ENCODE measurements around the gene PLEK.

PLEK gene

DNA sequence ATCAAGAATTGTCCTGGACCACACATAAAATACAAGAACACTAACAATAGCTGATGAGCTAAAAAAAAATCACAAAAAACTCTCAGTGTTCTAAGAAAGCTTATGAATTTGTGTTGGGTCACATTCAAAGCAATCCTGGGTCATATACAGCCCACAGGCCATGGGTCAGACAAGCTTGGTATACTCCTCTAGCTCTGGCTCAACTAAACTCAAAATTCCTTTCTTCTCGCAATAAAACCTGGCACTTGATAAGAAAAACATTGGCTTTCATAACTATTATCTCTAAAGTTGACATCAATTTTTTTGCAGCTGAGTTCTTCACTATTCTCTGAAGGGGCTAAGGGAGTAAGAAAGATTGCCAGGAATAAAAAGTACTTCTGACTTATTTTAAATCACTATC is 63.7 kb downstream of the PLEK start:
- DNase-seq (ENCODE audit: extremely low spot score), result no peak
- ChIA-PET CTCF (interaction anchor here (0.9 to 11.3 kb wide), 5 partner anchors 12 to 242 kb away, joined by 3 to 137 read pairs (median 5); no protein-coding TSS in a partner anchor), POLR2A (no interaction called here)
- TF ChIP-seq, protein P1, sequence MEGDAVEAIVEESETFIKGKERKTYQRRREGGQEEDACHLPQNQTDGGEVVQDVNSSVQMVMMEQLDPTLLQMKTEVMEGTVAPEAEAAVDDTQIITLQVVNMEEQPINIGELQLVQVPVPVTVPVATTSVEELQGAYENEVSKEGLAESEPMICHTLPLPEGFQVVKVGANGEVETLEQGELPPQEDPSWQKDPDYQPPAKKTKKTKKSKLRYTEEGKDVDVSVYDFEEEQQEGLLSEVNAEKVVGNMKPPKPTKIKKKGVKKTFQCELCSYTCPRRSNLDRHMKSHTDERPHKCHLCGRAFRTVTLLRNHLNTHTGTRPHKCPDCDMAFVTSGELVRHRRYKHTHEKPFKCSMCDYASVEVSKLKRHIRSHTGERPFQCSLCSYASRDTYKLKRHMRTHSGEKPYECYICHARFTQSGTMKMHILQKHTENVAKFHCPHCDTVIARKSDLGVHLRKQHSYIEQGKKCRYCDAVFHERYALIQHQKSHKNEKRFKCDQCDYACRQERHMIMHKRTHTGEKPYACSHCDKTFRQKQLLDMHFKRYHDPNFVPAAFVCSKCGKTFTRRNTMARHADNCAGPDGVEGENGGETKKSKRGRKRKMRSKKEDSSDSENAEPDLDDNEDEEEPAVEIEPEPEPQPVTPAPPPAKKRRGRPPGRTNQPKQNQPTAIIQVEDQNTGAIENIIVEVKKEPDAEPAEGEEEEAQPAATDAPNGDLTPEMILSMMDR (IDR thresholded peaks at IDR 0.05; ENCODE audit: control extremely low read depth, extremely low read depth, low read depth, missing control alignments), result no peak

DNA sequence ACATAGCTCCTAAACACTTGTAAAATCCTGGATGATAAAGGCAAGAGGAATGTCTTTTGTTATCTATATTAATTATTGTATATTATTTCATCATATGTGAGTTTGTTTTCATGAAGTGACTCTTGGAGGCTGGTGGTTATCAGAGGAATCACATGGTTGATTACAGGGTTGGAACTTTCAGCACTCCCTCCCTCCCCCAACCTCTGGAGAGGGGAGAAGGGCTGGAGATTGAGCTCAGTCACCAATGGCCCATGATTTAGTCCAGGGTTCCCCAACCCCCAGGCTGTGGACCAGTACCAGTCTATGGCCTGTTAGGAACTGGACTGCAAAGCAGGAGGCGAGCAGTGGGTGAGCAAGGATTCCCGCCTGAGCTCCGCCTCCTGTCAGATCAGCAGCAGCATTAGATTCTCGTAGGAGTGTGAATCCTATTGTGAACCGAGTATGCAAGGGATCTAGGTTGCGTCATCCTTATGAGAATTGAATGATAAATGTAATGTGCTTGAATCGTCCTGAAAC is 64.3 kb downstream of the PLEK start:
- no peak for DNase-seq (ENCODE audit: extremely low spot score)
- TF ChIP-seq, protein P1 (IDR thresholded peaks at IDR 0.05; ENCODE audit: control extremely low read depth, extremely low read depth, low read depth, missing control alignments), result no peak
- ChIA-PET POLR2A (no interaction called here), CTCF (interaction anchor here (1.2 to 11.3 kb wide), 4 partner anchors 11 to 233 kb away, joined by 5 to 137 read pairs (median 6); no protein-coding TSS in a partner anchor)

DNA sequence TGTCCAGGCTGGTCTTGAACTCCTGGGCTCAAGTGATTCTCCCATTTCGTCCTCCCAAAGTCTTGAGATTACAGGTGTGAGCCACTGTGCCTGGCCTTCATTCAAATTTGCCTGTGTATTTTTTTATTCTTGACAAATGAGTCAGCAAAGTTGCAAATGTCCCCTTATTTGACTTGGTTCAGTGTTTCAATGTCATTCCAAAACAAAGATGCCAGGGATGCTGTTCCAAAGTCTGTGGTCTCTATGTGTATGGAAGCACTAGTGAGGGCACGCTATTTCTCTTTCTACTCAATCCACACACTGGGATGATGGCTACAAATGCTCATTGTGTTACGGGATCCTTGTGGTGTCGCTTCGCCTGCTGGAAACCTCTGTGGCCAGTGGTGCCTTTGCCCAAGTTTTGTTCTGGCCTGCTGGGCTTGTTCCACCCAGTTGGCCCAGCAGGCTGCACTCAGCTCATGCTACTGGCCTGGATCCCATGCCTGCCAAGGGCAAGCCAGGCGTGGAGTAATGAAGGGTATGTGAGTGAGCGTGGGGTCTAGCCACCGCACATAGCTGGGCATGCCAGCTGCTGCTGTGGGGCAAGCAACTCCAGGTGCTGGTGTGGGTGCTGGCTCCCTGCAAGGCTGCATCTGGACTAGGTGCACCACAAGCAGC is 66.4 kb downstream of the PLEK start:
- DNase-seq (ENCODE audit: extremely low spot score), result no peak
- ChIA-PET CTCF (interaction anchor here (1.0 to 11.3 kb wide), 5 partner anchors 9 to 240 kb away, joined by 3 to 137 read pairs (median 4); no protein-coding TSS in a partner anchor), POLR2A (interaction anchor here (0.6 kb wide), 1 partner anchor 316 kb away, joined by 3 read pairs; no protein-coding TSS in a partner anchor)
- TF ChIP-seq, protein P1 (IDR thresholded peaks at IDR 0.05; ENCODE audit: control extremely low read depth, extremely low read depth, low read depth, missing control alignments), result no peak

DNA sequence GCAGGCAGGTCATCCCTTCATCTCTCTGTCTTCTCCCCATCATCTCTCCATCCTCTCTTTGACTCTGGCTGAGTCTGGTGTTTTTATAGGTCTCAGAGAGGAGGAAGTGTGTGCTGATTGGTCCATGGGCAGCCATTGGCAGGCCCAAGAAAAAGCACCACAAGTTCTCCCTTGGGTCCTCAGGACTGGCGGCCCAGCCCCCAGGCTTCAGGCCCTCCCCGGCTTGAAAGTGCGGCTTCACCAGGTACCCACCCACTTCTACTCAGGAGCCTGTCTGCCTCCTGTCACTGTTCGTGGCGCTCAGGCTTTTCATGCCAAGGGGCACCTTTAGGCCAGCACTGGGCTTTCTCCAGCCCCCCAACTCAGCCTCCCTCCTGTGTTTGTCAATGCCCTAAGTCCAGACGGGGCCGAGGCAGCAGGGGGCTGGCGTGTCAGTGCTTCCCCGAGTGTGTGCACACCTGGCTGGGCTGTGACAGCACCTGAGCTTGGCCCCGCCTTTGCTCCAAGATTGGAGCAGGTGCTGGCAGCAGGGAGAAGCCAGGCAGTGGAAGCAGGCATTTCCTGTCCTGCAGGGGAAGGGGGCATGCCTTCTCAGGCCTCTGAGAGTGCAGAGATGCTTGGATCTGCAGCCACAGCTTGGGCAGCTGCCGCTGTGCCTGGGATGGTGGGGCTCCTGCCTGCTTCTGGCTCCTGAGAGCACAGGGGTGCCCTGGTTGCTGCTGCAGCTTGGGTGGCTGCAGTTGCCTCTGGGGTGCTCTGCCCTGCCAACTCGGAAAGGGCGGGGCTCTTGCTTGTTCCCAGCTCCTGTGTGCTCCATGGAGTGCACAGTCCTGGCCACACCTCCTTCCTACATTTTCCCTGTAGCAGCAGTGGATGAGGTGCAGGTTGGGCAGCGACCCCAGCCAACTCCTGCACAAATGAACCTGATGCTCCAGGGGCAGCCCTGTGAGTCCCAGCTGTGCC is 67.9 kb downstream of the PLEK start:
- DNase-seq (ENCODE audit: extremely low spot score), result no peak
- TF ChIP-seq, protein P1 (IDR thresholded peaks at IDR 0.05; ENCODE audit: control extremely low read depth, extremely low read depth, low read depth, missing control alignments), result no peak
- ChIA-PET POLR2A (no interaction called here), CTCF (interaction anchor here (1.0 to 11.3 kb wide), 4 partner anchors 7 to 54 kb away, joined by 4 to 137 read pairs (median 6); no protein-coding TSS in a partner anchor)

DNA sequence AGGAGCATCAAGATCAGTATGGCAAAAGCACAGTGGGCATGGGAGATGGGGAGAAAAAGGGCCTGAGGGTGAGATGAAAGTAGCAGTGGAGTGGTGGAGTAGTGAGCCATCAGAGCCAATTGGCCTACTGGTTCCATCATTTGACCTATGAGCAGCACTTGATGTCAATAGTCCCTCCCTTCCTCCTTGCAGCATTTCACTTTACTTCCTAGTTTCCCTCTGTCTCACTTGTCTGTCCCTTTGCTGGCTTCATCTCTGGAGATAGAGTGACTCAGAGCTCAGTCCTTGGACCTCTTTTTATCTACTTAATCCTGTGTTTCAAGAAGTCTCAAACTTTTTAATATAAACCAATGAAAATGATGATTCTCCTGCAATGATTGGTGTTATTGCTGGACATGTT is 69.9 kb downstream of the PLEK start:
- no peak for DNase-seq (ENCODE audit: extremely low spot score)
- POLR2A ChIA-PET, result no interaction called here

More for the DNA sequence above, 69.9 kb downstream of the PLEK start:
- CTCF ChIA-PET, result interaction anchor here (0.8 to 1.2 kb wide), 2 partner anchors 15 to 17 kb away, joined by 3 to 4 read pairs; no protein-coding TSS in a partner anchor
- TF ChIP-seq, protein P1 (IDR thresholded peaks at IDR 0.05; ENCODE audit: control extremely low read depth, extremely low read depth, low read depth, missing control alignments), result no peak

Data from GM10248 (cell line).